ENCODE measurements around the gene TMEM163.

DNA sequence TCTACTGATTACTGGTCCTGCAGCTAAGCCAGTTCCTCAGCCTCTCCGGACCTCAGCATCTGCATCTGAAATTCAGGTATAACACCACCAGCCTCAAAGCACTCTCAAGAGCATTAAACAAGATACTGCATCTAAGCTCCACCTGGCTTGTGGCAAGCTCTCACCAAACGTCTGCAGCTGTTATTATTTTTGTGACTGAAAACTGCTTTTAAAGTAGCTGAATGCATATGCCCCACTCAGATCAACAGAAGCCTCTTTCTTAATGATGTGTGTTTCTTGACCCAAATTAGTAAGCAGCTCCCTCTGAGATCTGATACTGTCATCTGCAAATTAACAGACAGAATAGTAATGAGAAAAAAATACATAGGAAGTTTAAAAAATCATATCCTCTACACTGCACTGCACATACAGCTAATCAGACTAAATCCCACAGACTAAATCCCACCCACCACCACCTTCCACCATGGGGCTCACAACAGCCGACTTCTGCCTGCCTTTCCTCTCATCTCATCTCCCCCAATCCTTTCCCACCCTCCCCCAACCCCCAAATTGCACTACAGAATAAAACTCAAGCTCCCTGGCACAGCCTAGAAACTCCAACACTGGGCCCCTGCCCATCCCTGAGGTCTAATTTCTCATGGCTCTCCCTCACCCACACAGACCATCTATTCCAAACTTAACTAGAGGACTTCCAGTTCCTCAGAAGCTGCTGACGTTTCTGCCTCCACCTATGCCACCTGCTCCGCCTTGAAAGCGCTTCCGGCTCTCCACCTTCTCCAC lies 52.9 kb downstream of the TMEM163 start:
- TF ChIP-seq, protein P1, sequence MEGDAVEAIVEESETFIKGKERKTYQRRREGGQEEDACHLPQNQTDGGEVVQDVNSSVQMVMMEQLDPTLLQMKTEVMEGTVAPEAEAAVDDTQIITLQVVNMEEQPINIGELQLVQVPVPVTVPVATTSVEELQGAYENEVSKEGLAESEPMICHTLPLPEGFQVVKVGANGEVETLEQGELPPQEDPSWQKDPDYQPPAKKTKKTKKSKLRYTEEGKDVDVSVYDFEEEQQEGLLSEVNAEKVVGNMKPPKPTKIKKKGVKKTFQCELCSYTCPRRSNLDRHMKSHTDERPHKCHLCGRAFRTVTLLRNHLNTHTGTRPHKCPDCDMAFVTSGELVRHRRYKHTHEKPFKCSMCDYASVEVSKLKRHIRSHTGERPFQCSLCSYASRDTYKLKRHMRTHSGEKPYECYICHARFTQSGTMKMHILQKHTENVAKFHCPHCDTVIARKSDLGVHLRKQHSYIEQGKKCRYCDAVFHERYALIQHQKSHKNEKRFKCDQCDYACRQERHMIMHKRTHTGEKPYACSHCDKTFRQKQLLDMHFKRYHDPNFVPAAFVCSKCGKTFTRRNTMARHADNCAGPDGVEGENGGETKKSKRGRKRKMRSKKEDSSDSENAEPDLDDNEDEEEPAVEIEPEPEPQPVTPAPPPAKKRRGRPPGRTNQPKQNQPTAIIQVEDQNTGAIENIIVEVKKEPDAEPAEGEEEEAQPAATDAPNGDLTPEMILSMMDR (IDR thresholded peaks at IDR 0.05; ENCODE audit: poor library complexity, severe bottlenecking) = no peak
- TF ChIP-seq TAF1 (IDR thresholded peaks at IDR 0.05; ENCODE audit: low read depth) (no peak), EP300 (conservative IDR thresholded peaks at IDR 0.05; ENCODE audit: poor library complexity, severe bottlenecking) (no peak), RAD21 (conservative IDR thresholded peaks at IDR 0.05) (no peak)
